ENCODE measurements around the gene FAM186B. TPM values are rescaled to one million over a fixed set of nuclear protein-coding genes. Genes with fewer than 3 reads are reported as not detected.

FAM186B gene
- polyA plus RNA-seq, 3 donors: not detected

DNA sequence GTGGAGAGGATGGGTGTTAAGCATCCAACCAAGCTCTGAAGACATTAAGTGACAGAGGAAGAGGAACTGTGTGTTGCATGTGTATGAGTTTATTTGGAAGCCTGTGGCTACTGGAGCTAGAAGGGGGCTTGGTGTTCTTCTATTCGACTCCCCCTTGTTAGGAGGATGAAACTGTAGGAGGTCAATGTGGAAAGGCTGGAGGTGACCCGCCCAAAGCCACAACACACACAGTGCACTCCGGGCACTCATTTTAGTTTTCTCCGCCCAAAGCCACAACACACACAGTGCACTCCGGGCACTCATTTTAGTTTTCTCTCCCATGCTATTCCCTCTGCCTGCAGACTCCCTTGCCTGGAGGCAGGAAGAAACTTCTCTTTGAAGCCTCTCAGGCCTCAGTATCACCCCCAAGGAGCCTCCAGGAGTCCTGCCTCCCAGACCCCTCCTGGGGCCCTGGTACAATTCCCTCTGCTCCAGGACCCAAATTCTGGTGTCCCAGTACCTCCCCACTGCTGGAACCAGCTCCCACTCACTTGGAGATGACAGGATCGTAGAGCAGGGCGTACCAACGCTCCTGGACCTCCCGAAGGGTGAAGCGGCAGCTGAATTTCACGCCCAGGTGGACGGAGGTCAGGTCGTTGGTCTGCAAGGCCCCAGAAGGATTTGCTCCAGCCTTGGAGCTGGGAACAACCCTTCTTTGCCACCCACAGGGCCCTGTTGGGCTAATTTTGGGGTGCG lies 41.3 kb downstream of the FAM186B start:
- TF ChIP-seq, protein P1, sequence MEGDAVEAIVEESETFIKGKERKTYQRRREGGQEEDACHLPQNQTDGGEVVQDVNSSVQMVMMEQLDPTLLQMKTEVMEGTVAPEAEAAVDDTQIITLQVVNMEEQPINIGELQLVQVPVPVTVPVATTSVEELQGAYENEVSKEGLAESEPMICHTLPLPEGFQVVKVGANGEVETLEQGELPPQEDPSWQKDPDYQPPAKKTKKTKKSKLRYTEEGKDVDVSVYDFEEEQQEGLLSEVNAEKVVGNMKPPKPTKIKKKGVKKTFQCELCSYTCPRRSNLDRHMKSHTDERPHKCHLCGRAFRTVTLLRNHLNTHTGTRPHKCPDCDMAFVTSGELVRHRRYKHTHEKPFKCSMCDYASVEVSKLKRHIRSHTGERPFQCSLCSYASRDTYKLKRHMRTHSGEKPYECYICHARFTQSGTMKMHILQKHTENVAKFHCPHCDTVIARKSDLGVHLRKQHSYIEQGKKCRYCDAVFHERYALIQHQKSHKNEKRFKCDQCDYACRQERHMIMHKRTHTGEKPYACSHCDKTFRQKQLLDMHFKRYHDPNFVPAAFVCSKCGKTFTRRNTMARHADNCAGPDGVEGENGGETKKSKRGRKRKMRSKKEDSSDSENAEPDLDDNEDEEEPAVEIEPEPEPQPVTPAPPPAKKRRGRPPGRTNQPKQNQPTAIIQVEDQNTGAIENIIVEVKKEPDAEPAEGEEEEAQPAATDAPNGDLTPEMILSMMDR (IDR thresholded peaks at IDR 0.05): no peak
- DNase-seq: no peak
- Histone ChIP-seq H3K36me3 (replicated peaks in 1 of 2; ENCODE audit: control insufficient read depth in 1 of 2, insufficient read depth in 2 of 2, low read length in 2 of 2) (peaks cover 63 to 69% of the 10 kb centered on the region in 2 donors), H3K9ac (ENCODE audit: insufficient read depth, low read length, poor library complexity, severe bottlenecking) (no peak overlapping the region), H3K4me1 (ENCODE audit: control insufficient read depth in 1 of 2, insufficient read depth in 2 of 2, low read length in 2 of 2) (peaks cover 16 to 24% of the 10 kb centered on the region in 2 donors), H3K79me2 (ENCODE audit: insufficient read depth, low read length) (peaks cover 35% of the 10 kb centered on the region), H3K27ac (ENCODE audit: low read depth in 1 of 2, low read length in 2 of 2) (no peak overlapping the region), H2AFZ (ENCODE audit: insufficient read depth, low read depth, low read length, poor library complexity, severe bottlenecking) (no peak overlapping the region), H3K4me3 (replicated peaks in 1 of 3; ENCODE audit: low read depth in 2 of 3, low read length in 3 of 3) (no peak overlapping the region), H4K20me1 (ENCODE audit: insufficient read depth, low read length) (peaks cover 36% of the 10 kb centered on the region), H3K4me2 (replicated peaks; ENCODE audit: extremely low read depth, low read length, poor library complexity, severe bottlenecking) (no peak overlapping the region), H3K9me3 (replicated peaks in 1 of 2; ENCODE audit: control insufficient read depth in 1 of 2, insufficient read depth in 1 of 2, low read length in 2 of 2) (no peaks in the 10 kb centered on the region), H3K27me3 (ENCODE audit: control insufficient read depth in 2 of 2, insufficient read depth in 2 of 2, low read length in 2 of 2) (no peaks in the 10 kb centered on the region)
- H3K4me1 Mint-ChIP-seq: peaks cover 26% of the 10 kb centered on the region
- peaks cover 62 to 69% of the 10 kb centered on the region in 2 donors for H3K36me3 Mint-ChIP-seq
- peaks cover 0 to 1% (median 0%) of the 10 kb centered on the region in 3 donors for H3K27me3 Mint-ChIP-seq (ENCODE audit: low read depth in 3 of 3)
- intact Hi-C loops (cut with micrococcal nuclease): no loop called here
- no peak overlapping the region for H3K4me3 Mint-ChIP-seq
- WGBS (ENCODE audit: insufficient coverage): 89% methylated on average over 7 of the region's 14 CpGs
- no peaks in the 10 kb centered on the region for H3K9me3 Mint-ChIP-seq
- peak overlapping the region in 3 of 7 donors; percentile 10 to 77 (median 27) for H3K27ac Mint-ChIP-seq

DNA sequence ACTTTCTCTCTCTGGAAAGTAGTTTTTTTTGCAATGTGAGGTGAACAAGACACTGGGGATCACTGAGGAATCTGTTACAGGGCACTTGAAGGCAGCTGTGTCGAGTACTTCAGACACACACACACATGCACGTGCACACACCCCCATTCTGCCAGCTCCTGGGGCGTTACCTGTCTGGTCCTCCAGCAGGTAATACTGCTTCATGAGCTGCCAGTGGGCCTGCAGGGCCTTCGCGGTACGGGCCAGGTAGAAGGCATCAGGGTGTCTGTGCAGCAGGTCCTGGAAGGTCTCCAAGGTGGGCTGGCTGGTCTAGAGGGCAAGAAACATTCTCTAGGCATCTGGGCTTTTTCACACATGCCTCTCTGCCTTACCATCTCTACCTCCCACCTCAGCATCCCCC lies 42.6 kb downstream of the FAM186B start:
- Mint-ChIP-seq H3K36me3 (peaks cover 72 to 82% of the 10 kb centered on the region in 2 donors), H3K4me1 (peaks cover 17% of the 10 kb centered on the region)
- DNase-seq: no peak

More for the DNA sequence above, 42.6 kb downstream of the FAM186B start:
- peaks cover 36% of the 10 kb centered on the region for H4K20me1 ChIP-seq (ENCODE audit: insufficient read depth, low read length)
- no peaks in the 10 kb centered on the region for H3K9me3 ChIP-seq (replicated peaks in 1 of 2; ENCODE audit: control insufficient read depth in 1 of 2, insufficient read depth in 1 of 2, low read length in 2 of 2)
- 100% methylated on average over 4 of the region's 6 CpGs for WGBS (ENCODE audit: insufficient coverage)
- H3K4me1 ChIP-seq (ENCODE audit: control insufficient read depth in 1 of 2, insufficient read depth in 2 of 2, low read length in 2 of 2): peaks cover 9 to 15% of the 10 kb centered on the region in 2 donors
- Mint-ChIP-seq H3K27me3 (ENCODE audit: low read depth in 3 of 3) (peaks cover 0 to 1% (median 0%) of the 10 kb centered on the region in 3 donors), H3K4me3 (no peak overlapping the region), H3K9me3 (no peaks in the 10 kb centered on the region), H3K27ac (no peak overlapping the region)
- TF ChIP-seq, protein P1 (IDR thresholded peaks at IDR 0.05): no peak
- peaks cover 23% of the 10 kb centered on the region for H3K79me2 ChIP-seq (ENCODE audit: insufficient read depth, low read length)
- H3K4me3 ChIP-seq (replicated peaks in 1 of 3; ENCODE audit: low read depth in 2 of 3, low read length in 3 of 3): no peak overlapping the region
- peaks cover 76 to 82% of the 10 kb centered on the region in 2 donors for H3K36me3 ChIP-seq (replicated peaks in 1 of 2; ENCODE audit: control insufficient read depth in 1 of 2, insufficient read depth in 2 of 2, low read length in 2 of 2)
- H3K27ac ChIP-seq (ENCODE audit: low read depth in 1 of 2, low read length in 2 of 2): no peak overlapping the region
- no peak overlapping the region for H3K4me2 ChIP-seq (replicated peaks; ENCODE audit: extremely low read depth, low read length, poor library complexity, severe bottlenecking)
- no peak overlapping the region for H3K9ac ChIP-seq (ENCODE audit: insufficient read depth, low read length, poor library complexity, severe bottlenecking)
- no peak overlapping the region for H2AFZ ChIP-seq (ENCODE audit: insufficient read depth, low read depth, low read length, poor library complexity, severe bottlenecking)
- intact Hi-C loops (cut with micrococcal nuclease): no loop called here
- no peaks in the 10 kb centered on the region for H3K27me3 ChIP-seq (ENCODE audit: control insufficient read depth in 2 of 2, insufficient read depth in 2 of 2, low read length in 2 of 2)

All from CD14-positive monocyte (primary cell).